Right atrium auricular region (tissue), 2 donors: ENCODE measurements around the gene FGF12. TPM values are rescaled to one million over a fixed set of nuclear protein-coding genes. Genes with fewer than 3 reads are reported as not detected.
A peak's percentile ranks its signal among the peaks of the same experiment; 100 is the strongest.

ENCODE experiments used
- DNase-seq: peaks from one replicate; pipeline ENCODE4 v3.0.0-alpha.2; 2019; ENCODE audit warnings: low spot score
- H3K27ac ChIP-seq, 2 donors: fragments of 200-600 bp; sonication (generic); 1 replicate in 1 of 2; 2 replicates in 1 of 2; pipeline ENCODE4 v1.5.1; 2016 to 2019
- H3K27me3 ChIP-seq, 2 donors: fragments of 200-600 bp; sonication (generic); one replicate each; pipeline versions ENCODE4 v1.5.1 to v1.6.0; 2017 to 2019
- H3K36me3 ChIP-seq: fragments of 200-600 bp; sonication (generic); one replicate; pipeline ENCODE4 v1.5.1; 2016
- H3K4me1 ChIP-seq, 2 donors: fragments of 200-600 bp; sonication (generic); one replicate each; pipeline versions ENCODE4 v1.5.1 to v1.6.0; 2017 to 2019
- H3K4me3 ChIP-seq, 2 donors: fragments of 200-600 bp; sonication (generic); 1 replicate in 1 of 2; 2 replicates in 1 of 2; pipeline ENCODE4 v1.5.1; 2017 to 2019; ENCODE audit warnings: mild to moderate bottlenecking in 1 of 2, moderate library complexity in 1 of 2
- H3K9me3 ChIP-seq, 2 donors: fragments of 200-600 bp; sonication (generic); one replicate each; pipeline ENCODE4 v1.5.1; 2019
- total RNA-seq, 2 donors: library from RNA; depleted of rRNA; stranded (reverse); fragments of >200 nt; gene quantifications; one replicate each; pipeline ENCODE4 v1.1.0, GENCODE V29; 2016
- TF ChIP-seq, protein P1 (sequence below), 2 donors: fragments of 200-600 bp; sonication (generic); IDR thresholded peaks; one replicate each; pipeline ENCODE4 v1.5.1; 2019; ENCODE audit warnings: antibody characterized with exemption in 2 of 2

Gene FGF12
- total RNA-seq, 2 donors from 2014 or later, result 126 to 218 TPM

DNA sequence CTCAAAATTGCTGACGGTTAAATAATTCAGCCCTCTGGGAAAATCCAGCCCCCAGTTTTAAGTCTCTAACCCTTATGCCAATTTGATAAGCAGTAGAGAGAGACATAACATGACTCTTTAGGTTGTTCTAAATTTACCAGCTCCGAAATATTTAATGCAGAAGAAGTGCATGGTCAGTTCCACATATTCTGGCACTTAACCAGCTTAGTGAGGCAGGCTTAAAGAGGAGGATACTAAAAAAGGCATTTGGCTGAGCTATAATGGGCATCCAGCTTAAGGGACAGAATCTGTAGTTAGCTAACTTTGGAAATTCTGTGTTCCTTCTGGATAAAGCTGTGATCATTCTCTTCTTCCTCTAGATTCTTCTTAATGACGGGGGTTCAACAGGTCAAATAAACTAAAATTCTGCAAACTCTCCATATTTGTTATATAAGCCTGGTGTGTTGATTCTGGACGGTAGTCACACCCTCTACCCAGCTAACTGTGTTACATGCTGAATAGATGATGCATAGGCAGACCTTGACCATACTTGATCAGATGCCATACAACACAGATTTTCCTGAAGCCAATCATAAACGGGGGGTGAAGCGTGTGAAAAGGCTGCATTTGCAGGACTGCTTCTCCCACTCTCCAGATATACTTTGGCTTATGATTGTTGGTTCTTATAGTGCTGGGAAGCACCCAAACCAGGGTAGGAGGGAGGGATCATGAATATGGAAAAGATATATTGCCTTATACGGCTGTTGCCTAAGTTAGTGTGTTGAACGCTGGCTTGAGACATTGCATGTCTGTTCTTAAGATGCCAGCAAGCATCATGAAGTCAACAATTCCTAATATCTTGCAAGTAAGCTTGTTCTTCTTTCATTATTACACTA lies 118.4 kb downstream of the FGF12 start:
- Histone ChIP-seq H3K36me3 (no peaks in the 10 kb centered on the region), H3K27ac (peak overlapping the region; percentile 39 to 65), H3K27me3 (no peaks in the 10 kb centered on the region), H3K9me3 (peaks cover 0 to 4% of the 10 kb centered on the region in 2 donors), H3K4me3 (no peak overlapping the region), H3K4me1 (peaks cover 0 to 12% of the 10 kb centered on the region in 2 donors)
- TF ChIP-seq, protein P1, sequence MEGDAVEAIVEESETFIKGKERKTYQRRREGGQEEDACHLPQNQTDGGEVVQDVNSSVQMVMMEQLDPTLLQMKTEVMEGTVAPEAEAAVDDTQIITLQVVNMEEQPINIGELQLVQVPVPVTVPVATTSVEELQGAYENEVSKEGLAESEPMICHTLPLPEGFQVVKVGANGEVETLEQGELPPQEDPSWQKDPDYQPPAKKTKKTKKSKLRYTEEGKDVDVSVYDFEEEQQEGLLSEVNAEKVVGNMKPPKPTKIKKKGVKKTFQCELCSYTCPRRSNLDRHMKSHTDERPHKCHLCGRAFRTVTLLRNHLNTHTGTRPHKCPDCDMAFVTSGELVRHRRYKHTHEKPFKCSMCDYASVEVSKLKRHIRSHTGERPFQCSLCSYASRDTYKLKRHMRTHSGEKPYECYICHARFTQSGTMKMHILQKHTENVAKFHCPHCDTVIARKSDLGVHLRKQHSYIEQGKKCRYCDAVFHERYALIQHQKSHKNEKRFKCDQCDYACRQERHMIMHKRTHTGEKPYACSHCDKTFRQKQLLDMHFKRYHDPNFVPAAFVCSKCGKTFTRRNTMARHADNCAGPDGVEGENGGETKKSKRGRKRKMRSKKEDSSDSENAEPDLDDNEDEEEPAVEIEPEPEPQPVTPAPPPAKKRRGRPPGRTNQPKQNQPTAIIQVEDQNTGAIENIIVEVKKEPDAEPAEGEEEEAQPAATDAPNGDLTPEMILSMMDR (IDR thresholded peaks at IDR 0.05), result no peak
- no peak for DNase-seq

DNA sequence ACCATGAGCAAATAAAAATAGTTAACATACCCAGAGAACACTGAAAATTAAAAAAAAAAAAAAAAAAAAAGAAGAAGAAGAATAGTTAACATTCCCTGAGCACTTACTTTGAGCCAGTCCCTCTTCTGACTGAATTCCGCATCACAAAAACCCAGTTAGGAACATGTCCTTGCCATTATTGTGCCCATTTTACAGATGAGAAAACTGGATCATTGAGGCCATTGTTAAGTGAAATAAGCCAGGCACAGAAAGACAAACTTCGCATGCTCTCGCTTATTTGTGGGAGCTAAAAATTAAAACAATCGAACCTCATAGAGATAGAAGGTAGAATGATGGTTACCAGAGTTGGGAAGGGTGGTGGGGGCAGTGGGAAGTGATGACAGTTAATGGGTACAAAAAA lies 119.5 kb downstream of the FGF12 start:
- H3K9me3 ChIP-seq, result peaks cover 0 to 10% of the 10 kb centered on the region in 2 donors
- H3K36me3 ChIP-seq, result no peaks in the 10 kb centered on the region
- peak overlapping the region in 1 of 2 donors; percentile 65 for H3K27ac ChIP-seq
- H3K4me3 ChIP-seq, result no peak overlapping the region
- H3K27me3 ChIP-seq, result no peaks in the 10 kb centered on the region
- TF ChIP-seq, protein P1 (IDR thresholded peaks at IDR 0.05), result no peak
- no peak for DNase-seq
- H3K4me1 ChIP-seq, result peaks cover 0 to 12% of the 10 kb centered on the region in 2 donors

DNA sequence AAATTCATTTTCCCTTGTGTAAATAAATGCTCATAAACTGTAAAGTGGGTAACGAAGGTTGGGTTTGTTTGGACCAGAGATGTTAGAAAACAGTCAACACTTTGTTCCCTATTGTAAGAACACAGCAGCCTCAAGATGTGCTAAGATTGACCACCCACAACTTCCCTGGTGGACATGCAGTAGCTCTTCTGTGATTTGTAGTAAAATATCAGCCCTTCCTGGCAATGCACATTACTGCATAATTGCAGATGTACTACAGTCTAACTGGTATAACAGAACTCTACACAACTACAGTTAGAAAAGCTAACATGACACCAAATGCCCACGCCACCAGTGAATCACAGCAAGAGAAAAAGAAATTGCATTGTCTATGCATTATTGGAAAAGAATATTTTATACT lies 129.4 kb downstream of the FGF12 start:
- Histone ChIP-seq H3K27me3 (no peaks in the 10 kb centered on the region), H3K4me1 (peaks cover 0 to 3% of the 10 kb centered on the region in 2 donors), H3K36me3 (no peaks in the 10 kb centered on the region), H3K27ac (peak overlapping the region; percentile 13 to 63), H3K4me3 (no peak overlapping the region), H3K9me3 (no peaks in the 10 kb centered on the region)
- DNase-seq, result no peak
- TF ChIP-seq, protein P1 (IDR thresholded peaks at IDR 0.05), result no peak

DNA sequence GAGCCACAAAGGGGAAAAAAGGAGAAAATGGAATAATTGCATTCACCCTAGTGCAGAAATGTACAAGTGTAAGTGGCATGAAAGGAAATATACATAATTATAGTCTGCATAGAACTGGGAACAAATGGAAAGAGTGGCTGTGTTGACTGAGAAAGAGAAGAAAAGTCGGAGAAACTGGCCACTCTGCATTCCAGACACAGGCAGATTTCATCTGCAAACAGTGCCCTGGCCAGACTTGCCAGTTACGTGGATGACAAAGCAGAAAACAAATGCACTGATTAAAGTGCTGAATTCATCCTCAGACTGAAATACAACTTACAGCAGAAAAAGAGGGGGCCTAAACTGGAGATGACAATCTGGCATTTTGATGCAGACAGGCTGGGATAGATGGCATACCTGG lies 129.8 kb downstream of the FGF12 start:
- H3K4me3 ChIP-seq, result no peak overlapping the region
- TF ChIP-seq, protein P1 (IDR thresholded peaks at IDR 0.05), result no peak
- H3K27ac ChIP-seq, result peak overlapping the region; percentile 13 to 63

DNA sequence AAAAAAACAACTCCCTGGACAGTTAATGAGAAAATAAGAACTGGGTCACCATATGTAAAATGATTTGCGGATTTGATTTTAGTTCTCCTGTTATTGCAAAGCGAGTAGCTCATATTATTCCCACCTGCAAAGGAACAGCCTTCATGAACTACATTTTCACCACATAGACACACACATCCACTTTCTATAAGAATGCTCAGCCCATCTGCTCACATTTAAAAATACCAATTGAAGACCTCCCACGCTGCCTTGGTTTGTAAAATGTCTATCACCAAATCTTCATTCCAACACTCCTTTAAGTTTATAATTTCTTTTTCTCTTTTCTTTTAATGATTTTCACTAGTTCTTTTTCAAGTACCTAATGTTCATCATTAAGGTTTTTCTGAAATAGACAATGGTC lies 148.6 kb downstream of the FGF12 start:
- H3K4me3 ChIP-seq, result no peak overlapping the region
- TF ChIP-seq, protein P1 (IDR thresholded peaks at IDR 0.05), result no peak

More for the DNA sequence above, 129.8 kb downstream of the FGF12 start:
- H3K9me3 ChIP-seq, result no peaks in the 10 kb centered on the region
- H3K36me3 ChIP-seq, result no peaks in the 10 kb centered on the region
- H3K4me1 ChIP-seq, result peaks cover 0 to 3% of the 10 kb centered on the region in 2 donors
- H3K27me3 ChIP-seq, result no peaks in the 10 kb centered on the region
- no peak for DNase-seq

More for the DNA sequence above, 148.6 kb downstream of the FGF12 start:
- Histone ChIP-seq H3K27me3 (no peaks in the 10 kb centered on the region), H3K27ac (peak overlapping the region in 1 of 2 donors; percentile 94), H3K4me1 (no peaks in the 10 kb centered on the region), H3K9me3 (peaks cover 0 to 4% of the 10 kb centered on the region in 2 donors), H3K36me3 (no peaks in the 10 kb centered on the region)
- DNase-seq, result no peak
